Body of pancreas (tissue), 4 donors: ENCODE results near the gene EYS. TPM values are rescaled to one million over a fixed set of nuclear protein-coding genes. Genes with fewer than 3 reads are reported as not detected.

Source experiments
- ATAC-seq: fragments of 150-250 bp; one replicate; pipeline ENCODE4 v1.9.1; 2016
- DNase-seq, 4 donors: peaks; one replicate each; pipeline ENCODE4 v3.0.0-alpha.2; 2019
- H3K27ac ChIP-seq, 4 donors: fragments of 200-600 bp; sonication (generic); 1 replicate in 3 of 4; 2 replicates in 1 of 4; pipeline versions ENCODE4 v1.5.1 to v1.6.1; 2016 to 2019; ENCODE audit warnings: mild to moderate bottlenecking in 1 of 4, mixed read lengths in 1 of 4, moderate library complexity in 1 of 4
- H3K27me3 ChIP-seq, 2 donors: fragments of 200-600 bp; sonication (generic); one replicate each; pipeline ENCODE4 v1.6.0; 2016; ENCODE audit warnings: mild to moderate bottlenecking in 1 of 2
- H3K36me3 ChIP-seq, 2 donors: fragments of 200-600 bp; sonication (generic); replicated peaks in 1 of 2; 2 replicates each; pipeline ENCODE4 v1.5.1; 2016; ENCODE audit warnings: low read depth in 2 of 2; ENCODE audit not compliant: insufficient read depth in 1 of 2
- H3K4me1 ChIP-seq: fragments of 200-600 bp; sonication (generic); one replicate; pipeline ENCODE4 v1.6.0; 2016
- H3K4me3 ChIP-seq, 2 donors: fragments of 200-600 bp; sonication (generic); 1 replicate in 1 of 2; 2 replicates in 1 of 2; pipeline ENCODE4 v1.5.1; 2016 to 2019
- H3K9me3 ChIP-seq, 3 donors: fragments of 200-600 bp; sonication (generic); 1 replicate in 2 of 3; 2 replicates in 1 of 3; pipeline ENCODE4 v1.5.1; 2016
- POLR2A ChIP-seq, 3 donors: fragments of 450-650 bp; IDR thresholded peaks; one replicate each; pipeline ENCODE4 v1.6.1; 2016; ENCODE audit warnings: antibody characterized with exemption in 3 of 3, mild to moderate bottlenecking in 2 of 3
- WGBS, 2 donors: methylation state at CpG; one replicate each; pipeline ENCODE4 v1.1.5; 2017; 5-methylcytosine and 5-hydroxymethylcytosine counted together
- intact Hi-C: fragments of 100-400 bp; cut with DNase I; formaldehyde crosslinking; loops from one replicate; pipeline ENCODE4 v1.15.1; 2023
- total RNA-seq, 2 donors: library from RNA; depleted of rRNA; stranded (reverse); fragments of >200 nt; gene quantifications; one replicate each; pipeline ENCODE4 v1.1.0, GENCODE V29; 2016
- TF ChIP-seq, protein P1 (sequence below), 7 experiments: fragments of 450-650 bp in 4 of 7; fragments of 200-600 bp in 3 of 7; sonication (generic) in 3 of 7; IDR thresholded peaks; one replicate each; pipeline ENCODE4 v1.5.1; 2016 to 2019; ENCODE audit warnings: antibody characterized with exemption in 7 of 7

EYS gene
- total RNA-seq, 2 donors from 2014 or later, result 0.26 TPM; not detected in 1

DNA sequence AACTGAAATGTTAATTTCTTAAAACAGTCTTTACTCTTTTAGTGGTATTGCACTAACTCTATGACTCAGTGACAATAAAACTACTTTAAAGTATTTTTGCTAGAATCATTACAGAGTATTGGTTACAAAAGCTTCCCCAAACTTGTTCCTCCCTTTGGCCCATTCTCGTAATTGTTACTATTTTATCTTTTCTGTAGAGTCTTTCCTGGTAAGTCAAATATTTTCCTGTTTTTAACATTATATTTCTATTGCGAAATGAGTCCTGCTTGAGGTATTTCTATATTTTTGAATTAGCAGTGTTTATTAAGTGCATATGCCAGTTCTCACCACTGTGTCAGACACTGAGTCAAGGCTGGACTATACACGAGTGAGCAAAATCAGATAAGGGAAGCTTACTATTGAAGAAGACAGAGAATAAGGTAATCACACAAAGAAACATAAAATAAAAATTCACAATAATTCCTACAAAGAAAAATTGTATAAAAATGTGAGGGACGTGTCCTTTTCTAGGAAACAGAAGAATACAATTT, 970.5 kb downstream of the EYS start:
- 41 to 43% methylated on average over 4 of the region's 4 CpGs for WGBS, 2 donors
- intact Hi-C loops, result no loop called here
- ATAC-seq, result no peak
- TF ChIP-seq, protein P1, sequence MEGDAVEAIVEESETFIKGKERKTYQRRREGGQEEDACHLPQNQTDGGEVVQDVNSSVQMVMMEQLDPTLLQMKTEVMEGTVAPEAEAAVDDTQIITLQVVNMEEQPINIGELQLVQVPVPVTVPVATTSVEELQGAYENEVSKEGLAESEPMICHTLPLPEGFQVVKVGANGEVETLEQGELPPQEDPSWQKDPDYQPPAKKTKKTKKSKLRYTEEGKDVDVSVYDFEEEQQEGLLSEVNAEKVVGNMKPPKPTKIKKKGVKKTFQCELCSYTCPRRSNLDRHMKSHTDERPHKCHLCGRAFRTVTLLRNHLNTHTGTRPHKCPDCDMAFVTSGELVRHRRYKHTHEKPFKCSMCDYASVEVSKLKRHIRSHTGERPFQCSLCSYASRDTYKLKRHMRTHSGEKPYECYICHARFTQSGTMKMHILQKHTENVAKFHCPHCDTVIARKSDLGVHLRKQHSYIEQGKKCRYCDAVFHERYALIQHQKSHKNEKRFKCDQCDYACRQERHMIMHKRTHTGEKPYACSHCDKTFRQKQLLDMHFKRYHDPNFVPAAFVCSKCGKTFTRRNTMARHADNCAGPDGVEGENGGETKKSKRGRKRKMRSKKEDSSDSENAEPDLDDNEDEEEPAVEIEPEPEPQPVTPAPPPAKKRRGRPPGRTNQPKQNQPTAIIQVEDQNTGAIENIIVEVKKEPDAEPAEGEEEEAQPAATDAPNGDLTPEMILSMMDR (IDR thresholded peaks at IDR 0.05), result no peak
- no peak for TF ChIP-seq POLR2A (IDR thresholded peaks at IDR 0.05)
- Histone ChIP-seq H3K27ac (no peak overlapping the region), H3K4me3 (no peak overlapping the region), H3K4me1 (no peaks in the 10 kb centered on the region), H3K27me3 (no peaks in the 10 kb centered on the region), H3K9me3 (no peaks in the 10 kb centered on the region), H3K36me3 (no peaks in the 10 kb centered on the region)
- no peak for DNase-seq

DNA sequence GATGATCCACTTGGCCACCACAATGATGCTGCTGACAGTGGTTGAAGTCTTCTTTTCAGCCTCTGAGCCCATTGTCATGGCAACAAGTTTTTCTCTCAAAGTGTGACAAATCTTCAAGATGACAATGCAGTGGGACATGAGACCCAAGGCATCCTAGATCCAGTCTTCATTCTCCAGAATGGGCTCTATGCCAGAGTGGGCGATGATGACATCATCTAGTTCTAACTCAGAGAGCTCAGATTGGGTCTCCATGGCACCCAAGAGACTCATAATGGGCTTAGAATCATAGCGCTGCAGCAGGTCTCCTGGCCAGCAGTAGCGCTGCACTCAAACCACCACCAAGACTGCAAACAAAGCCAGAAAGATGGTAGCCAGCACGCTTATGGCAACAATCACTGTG, 973.6 kb downstream of the EYS start:
- TF ChIP-seq POLR2A (IDR thresholded peaks at IDR 0.05), result no peak
- TF ChIP-seq, protein P1 (IDR thresholded peaks at IDR 0.05), result no peak
- Histone ChIP-seq H3K4me3 (no peak overlapping the region), H3K4me1 (no peaks in the 10 kb centered on the region), H3K9me3 (no peaks in the 10 kb centered on the region), H3K27me3 (no peaks in the 10 kb centered on the region), H3K27ac (no peak overlapping the region), H3K36me3 (no peaks in the 10 kb centered on the region)
- ATAC-seq (no peak), DNase-seq (no peak)
- intact Hi-C loops, result no loop called here
- WGBS, 2 donors, result 73 to 89% methylated on average over 4 of the region's 4 CpGs

DNA sequence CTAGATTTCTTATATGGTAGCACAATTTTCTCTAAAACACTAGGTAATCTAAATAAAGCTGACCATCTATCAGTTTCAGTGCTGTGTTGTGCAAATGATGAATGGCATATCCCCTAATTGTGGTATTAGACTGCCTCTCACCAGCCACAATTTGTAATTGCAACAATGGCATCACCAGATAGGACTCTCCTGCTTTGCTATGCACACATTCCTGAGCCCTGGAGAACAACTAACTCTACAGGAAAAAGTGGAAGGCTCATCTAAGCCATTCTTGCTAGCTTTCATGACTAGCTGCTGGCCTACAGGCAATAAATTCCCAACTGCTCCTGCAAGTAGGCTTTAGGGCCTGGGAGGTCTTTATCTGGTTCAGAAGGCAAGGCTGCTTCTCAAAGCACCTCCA, 974.1 kb downstream of the EYS start:
- intact Hi-C loops, result no loop called here

DNA sequence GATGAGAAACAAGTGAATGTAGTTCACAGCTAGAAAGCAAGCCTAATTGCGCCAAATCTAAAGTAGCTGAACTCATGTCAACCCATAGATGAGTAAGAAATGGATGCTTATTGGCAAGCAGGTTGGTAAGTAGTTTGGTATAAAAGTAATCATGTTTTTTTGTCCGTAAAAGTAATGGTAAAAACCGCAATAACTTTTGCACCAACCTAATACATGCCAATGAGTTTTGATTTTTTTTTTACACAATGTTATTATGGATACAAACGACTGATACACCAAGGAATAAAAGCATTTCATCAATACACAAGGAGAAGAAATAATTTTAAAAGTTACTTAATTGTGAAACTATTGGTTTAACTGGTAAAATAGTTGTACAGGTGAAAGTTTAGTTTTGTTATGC, 977.5 kb downstream of the EYS start:
- WGBS, 2 donors, result 56 to 65% methylated on average over 4 of the region's 4 CpGs
- intact Hi-C loops, result no loop called here

More for the DNA sequence above, 974.1 kb downstream of the EYS start:
- H3K27me3 ChIP-seq, result no peaks in the 10 kb centered on the region
- H3K9me3 ChIP-seq, result no peaks in the 10 kb centered on the region
- no peaks in the 10 kb centered on the region for H3K4me1 ChIP-seq
- no peaks in the 10 kb centered on the region for H3K36me3 ChIP-seq
- TF ChIP-seq, protein P1 (IDR thresholded peaks at IDR 0.05), result peak in 1 of 7 experiments; percentile 5
- TF ChIP-seq POLR2A (IDR thresholded peaks at IDR 0.05), result no peak
- no peak overlapping the region for H3K4me3 ChIP-seq
- no peak for DNase-seq
- ATAC-seq, result no peak
- H3K27ac ChIP-seq, result no peak overlapping the region

DNA sequence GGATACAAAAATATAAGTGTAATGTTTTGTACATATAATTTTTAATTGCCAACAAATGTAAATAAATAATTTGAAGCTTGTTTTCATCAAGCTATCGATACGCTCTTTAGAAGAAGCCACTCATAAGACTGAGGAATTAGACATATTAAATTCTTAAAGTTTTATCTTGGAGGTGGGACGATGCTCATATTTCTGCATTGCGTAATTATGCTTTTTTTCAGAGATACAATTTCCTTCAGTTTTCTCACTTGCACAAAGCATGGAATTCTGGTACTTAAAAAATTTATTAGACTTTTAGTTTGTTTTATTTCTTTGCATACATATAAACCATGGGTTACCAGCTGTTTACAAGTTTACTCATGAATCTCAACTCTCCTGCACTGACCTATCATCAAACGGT, 980.0 kb downstream of the EYS start:
- intact Hi-C loops, result no loop called here
- no peak for DNase-seq
- H3K4me1 ChIP-seq, result no peaks in the 10 kb centered on the region
- H3K27ac ChIP-seq, result no peak overlapping the region
- no peak for ATAC-seq
- H3K27me3 ChIP-seq, result no peaks in the 10 kb centered on the region
- TF ChIP-seq, protein P1 (IDR thresholded peaks at IDR 0.05), result no peak
- no peak for TF ChIP-seq POLR2A (IDR thresholded peaks at IDR 0.05)
- no peak overlapping the region for H3K4me3 ChIP-seq
- no peaks in the 10 kb centered on the region for H3K36me3 ChIP-seq
- WGBS, 2 donors, result 76 to 85% methylated on average over 5 of the region's 5 CpGs
- H3K9me3 ChIP-seq, result no peaks in the 10 kb centered on the region

More for the DNA sequence above, 977.5 kb downstream of the EYS start:
- Histone ChIP-seq H3K9me3 (no peaks in the 10 kb centered on the region), H3K27ac (no peak overlapping the region), H3K4me3 (no peak overlapping the region), H3K36me3 (no peaks in the 10 kb centered on the region), H3K27me3 (no peaks in the 10 kb centered on the region), H3K4me1 (no peaks in the 10 kb centered on the region)
- no peak for ATAC-seq
- DNase-seq, result no peak
- TF ChIP-seq, protein P1 (IDR thresholded peaks at IDR 0.05), result no peak
- no peak for TF ChIP-seq POLR2A (IDR thresholded peaks at IDR 0.05)
